ENCODE data around the gene HOXD8.

Gene HOXD8

GRCh38 chr2:176160251-176160985 is 30.9 kb downstream of the HOXD8 start:
- no peak for DNase-seq (ENCODE audit: low read depth)

GRCh38 chr2:176160986-176161824 is 31.7 kb downstream of the HOXD8 start:
- no peak for DNase-seq (ENCODE audit: low read depth)

GRCh38 chr2:176161825-176162626 is 32.5 kb downstream of the HOXD8 start:
- DNase-seq (ENCODE audit: low read depth): no peak

- no peak for DNase-seq (ENCODE audit: low read depth)
Measured at GRCh38 chr2:176162911-176163671, 33.6 kb downstream of the HOXD8 start.

DNA sequence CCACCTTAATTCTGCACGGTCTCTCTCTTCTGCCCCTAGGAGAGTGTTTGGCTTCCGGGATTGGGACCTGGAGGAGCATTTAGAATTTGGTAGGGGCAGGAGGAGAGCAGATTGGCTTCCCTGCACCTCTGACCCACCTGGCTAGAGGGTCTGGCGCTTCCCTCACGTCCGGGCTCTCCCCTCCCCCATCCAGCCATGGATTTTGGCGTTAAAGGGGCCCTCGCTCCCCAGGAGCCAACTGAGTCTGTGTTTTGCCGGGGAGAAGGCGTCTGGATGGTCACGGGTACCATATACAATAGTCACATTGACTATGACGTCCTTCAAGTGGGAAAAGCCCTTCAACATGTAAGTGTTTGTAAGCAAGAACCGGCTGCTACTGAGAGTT is 34.2 kb downstream of the HOXD8 start:
- no peak for DNase-seq (ENCODE audit: low read depth)

GRCh38 chr2:176164201-176164600 is 34.7 kb downstream of the HOXD8 start:
- DNase-seq (ENCODE audit: low read depth): no peak

DNA sequence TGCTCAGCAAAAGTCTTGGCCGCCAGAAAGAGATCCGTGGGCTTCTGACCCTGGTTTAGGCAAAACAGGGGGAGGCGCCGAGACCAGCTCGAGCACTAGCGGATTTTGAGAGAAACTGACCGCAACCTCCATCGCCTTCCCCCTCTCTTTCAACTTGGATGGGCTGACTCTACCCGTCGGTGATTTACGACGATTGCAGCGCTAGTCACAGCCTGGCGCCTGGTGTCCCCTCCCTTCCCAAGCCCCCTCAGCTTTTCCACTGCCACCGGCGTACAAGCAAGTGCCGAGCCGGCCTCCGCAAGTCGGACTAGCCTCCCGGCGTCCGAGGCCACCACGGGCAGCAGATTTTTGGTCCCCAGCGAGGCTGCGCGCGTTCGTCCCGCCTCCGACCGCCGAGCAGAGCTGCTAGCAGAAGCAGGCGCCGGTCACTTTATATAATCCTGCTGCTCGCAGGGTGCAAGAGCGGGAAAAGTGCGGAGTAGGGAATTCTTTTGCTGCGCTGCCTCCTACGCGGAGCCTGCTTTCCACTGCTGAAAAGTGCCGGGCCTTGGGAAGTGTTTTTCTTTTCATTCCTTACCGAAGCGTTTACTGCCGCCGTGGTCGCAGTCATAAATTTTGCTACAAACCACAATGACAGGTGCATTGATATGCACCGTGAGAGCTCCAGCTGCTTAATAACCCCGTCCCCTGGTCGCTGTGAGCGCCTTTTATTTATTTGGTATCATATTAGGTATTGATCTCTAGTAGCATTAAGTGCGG is 35.3 kb downstream of the HOXD8 start:
- DNase-seq (ENCODE audit: low read depth): no peak

DNA sequence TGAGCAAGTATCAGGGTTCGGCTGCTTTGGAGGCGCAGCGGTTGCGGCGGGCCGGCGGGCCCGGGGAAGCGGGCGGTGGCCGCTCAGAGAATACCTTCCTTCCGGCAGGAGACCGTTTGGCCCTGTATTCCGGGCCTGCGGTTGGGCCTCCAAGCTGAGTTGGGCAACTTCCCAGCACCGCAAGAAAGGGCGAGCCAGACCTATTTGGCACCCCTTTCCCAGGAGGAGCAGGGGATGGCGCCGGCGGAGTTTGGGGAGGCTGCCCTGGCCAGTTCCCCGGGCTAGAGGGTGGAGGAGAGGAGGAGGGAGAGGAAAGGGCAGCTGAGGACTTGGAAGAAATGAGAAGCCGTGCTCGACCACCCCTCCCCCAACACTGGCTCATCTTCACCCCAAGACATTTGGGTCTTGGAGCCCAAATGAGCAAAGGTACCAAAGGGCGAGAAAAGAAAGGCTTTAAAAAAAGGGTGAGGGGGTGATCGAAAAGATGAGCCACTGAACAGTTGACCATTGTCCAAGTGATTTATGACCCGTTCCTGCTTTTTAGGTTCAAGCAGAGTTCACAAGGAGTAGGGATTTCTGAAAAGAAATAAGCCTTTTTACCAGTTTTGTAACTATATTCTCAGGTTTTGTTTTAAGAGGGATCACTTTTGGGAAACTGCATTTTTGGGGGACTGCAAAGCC is 36.0 kb downstream of the HOXD8 start:
- no peak for DNase-seq (ENCODE audit: low read depth)

- no peak for DNase-seq (ENCODE audit: low read depth)
Measured at GRCh38 chr2:176166272-176166671, 36.8 kb downstream of the HOXD8 start.

- DNase-seq (ENCODE audit: low read depth): no peak
Measured at GRCh38 chr2:176167398-176167797, 37.9 kb downstream of the HOXD8 start.

- no peak for DNase-seq (ENCODE audit: low read depth)
Measured at GRCh38 chr2:176169181-176169580, 39.7 kb downstream of the HOXD8 start.

DNA sequence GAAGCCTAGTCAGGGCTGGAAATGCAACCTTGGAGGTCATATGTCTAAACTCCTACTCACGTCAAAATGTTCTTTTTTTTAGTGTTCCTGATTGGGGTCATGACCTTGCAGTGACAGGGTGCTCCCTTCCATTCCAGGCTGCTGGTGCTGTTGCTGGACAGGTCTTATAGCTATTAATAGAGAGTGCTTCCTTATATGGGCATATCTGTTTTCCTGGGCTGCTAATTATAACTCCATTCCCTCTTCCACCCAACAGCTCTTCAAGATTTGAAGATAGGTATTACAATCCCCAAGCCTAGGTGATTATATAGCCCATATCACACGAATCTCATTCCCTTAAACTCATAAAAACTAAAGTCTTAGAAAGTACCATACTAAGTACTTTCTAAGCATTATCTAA is 40.2 kb downstream of the HOXD8 start:
- DNase-seq (ENCODE audit: low read depth): no peak

- no peak for DNase-seq (ENCODE audit: low read depth)
Measured at GRCh38 chr2:176170602-176171305, 41.2 kb downstream of the HOXD8 start.

- no peak for DNase-seq (ENCODE audit: low read depth)
Measured at GRCh38 chr2:176171351-176172006, 42.0 kb downstream of the HOXD8 start.

- no peak for DNase-seq (ENCODE audit: low read depth)
Measured at GRCh38 chr2:176172007-176172894, 42.7 kb downstream of the HOXD8 start.

GRCh38 chr2:176172895-176173566 is 43.5 kb downstream of the HOXD8 start:
- DNase-seq (ENCODE audit: low read depth): no peak

- DNase-seq (ENCODE audit: low read depth): no peak
Measured at GRCh38 chr2:176173567-176174381, 44.3 kb downstream of the HOXD8 start.
